Body of pancreas (tissue), 4 donors: ENCODE results near the gene BCL11B. TPM values are rescaled to one million over a fixed set of nuclear protein-coding genes. Genes with fewer than 3 reads are reported as not detected.

Experiments
- ATAC-seq: fragments of 150-250 bp; one replicate; pipeline ENCODE4 v1.9.1; 2016
- DNase-seq, 4 donors: peaks; one replicate each; pipeline ENCODE4 v3.0.0-alpha.2; 2019
- H3K27ac ChIP-seq, 4 donors: fragments of 200-600 bp; sonication (generic); 1 replicate in 3 of 4; 2 replicates in 1 of 4; pipeline versions ENCODE4 v1.5.1 to v1.6.1; 2016 to 2019; ENCODE audit warnings: mild to moderate bottlenecking in 1 of 4, mixed read lengths in 1 of 4, moderate library complexity in 1 of 4
- H3K27me3 ChIP-seq, 2 donors: fragments of 200-600 bp; sonication (generic); one replicate each; pipeline ENCODE4 v1.6.0; 2016; ENCODE audit warnings: mild to moderate bottlenecking in 1 of 2
- H3K36me3 ChIP-seq, 2 donors: fragments of 200-600 bp; sonication (generic); replicated peaks in 1 of 2; 2 replicates each; pipeline ENCODE4 v1.5.1; 2016; ENCODE audit warnings: low read depth in 2 of 2; ENCODE audit not compliant: insufficient read depth in 1 of 2
- H3K4me1 ChIP-seq: fragments of 200-600 bp; sonication (generic); one replicate; pipeline ENCODE4 v1.6.0; 2016
- H3K4me3 ChIP-seq, 2 donors: fragments of 200-600 bp; sonication (generic); 1 replicate in 1 of 2; 2 replicates in 1 of 2; pipeline ENCODE4 v1.5.1; 2016 to 2019
- H3K9me3 ChIP-seq, 3 donors: fragments of 200-600 bp; sonication (generic); 1 replicate in 2 of 3; 2 replicates in 1 of 3; pipeline ENCODE4 v1.5.1; 2016
- POLR2A ChIP-seq, 3 donors: fragments of 450-650 bp; IDR thresholded peaks; one replicate each; pipeline ENCODE4 v1.6.1; 2016; ENCODE audit warnings: antibody characterized with exemption in 3 of 3, mild to moderate bottlenecking in 2 of 3
- WGBS, 2 donors: methylation state at CpG; one replicate each; pipeline ENCODE4 v1.1.5; 2017; 5-methylcytosine and 5-hydroxymethylcytosine counted together
- intact Hi-C: fragments of 100-400 bp; cut with DNase I; formaldehyde crosslinking; loops from one replicate; pipeline ENCODE4 v1.15.1; 2023
- total RNA-seq, 2 donors: library from RNA; depleted of rRNA; stranded (reverse); fragments of >200 nt; gene quantifications; one replicate each; pipeline ENCODE4 v1.1.0, GENCODE V29; 2016
- TF ChIP-seq, protein P1 (sequence below), 7 experiments: fragments of 450-650 bp in 4 of 7; fragments of 200-600 bp in 3 of 7; sonication (generic) in 3 of 7; IDR thresholded peaks; one replicate each; pipeline ENCODE4 v1.5.1; 2016 to 2019; ENCODE audit warnings: antibody characterized with exemption in 7 of 7

BCL11B gene
- total RNA-seq, 2 donors from 2014 or later, result 0.78 TPM; not detected in 1

DNA sequence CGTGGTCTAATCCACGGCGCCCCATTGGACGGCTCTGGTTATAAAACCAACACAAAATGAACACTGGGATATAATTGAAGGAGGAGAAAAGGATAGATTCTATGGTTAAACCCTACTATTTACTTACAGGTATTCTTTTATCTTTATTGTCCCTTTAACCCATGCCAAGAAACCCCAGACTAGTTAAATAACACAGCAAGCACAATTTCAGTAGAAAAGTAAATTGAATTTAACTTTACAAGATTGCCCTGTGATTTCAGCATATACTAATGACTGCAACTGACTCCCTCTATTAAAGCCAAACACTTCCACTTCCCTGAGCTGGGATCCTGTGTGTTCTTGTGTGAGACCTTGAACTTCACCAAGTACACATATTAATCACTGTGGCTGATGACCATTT is 45.3 kb downstream of the BCL11B start:
- H3K27me3 ChIP-seq, result no peaks in the 10 kb centered on the region
- no peak for TF ChIP-seq POLR2A (IDR thresholded peaks at IDR 0.05)
- TF ChIP-seq, protein P1, sequence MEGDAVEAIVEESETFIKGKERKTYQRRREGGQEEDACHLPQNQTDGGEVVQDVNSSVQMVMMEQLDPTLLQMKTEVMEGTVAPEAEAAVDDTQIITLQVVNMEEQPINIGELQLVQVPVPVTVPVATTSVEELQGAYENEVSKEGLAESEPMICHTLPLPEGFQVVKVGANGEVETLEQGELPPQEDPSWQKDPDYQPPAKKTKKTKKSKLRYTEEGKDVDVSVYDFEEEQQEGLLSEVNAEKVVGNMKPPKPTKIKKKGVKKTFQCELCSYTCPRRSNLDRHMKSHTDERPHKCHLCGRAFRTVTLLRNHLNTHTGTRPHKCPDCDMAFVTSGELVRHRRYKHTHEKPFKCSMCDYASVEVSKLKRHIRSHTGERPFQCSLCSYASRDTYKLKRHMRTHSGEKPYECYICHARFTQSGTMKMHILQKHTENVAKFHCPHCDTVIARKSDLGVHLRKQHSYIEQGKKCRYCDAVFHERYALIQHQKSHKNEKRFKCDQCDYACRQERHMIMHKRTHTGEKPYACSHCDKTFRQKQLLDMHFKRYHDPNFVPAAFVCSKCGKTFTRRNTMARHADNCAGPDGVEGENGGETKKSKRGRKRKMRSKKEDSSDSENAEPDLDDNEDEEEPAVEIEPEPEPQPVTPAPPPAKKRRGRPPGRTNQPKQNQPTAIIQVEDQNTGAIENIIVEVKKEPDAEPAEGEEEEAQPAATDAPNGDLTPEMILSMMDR (IDR thresholded peaks at IDR 0.05), result no peak

DNA sequence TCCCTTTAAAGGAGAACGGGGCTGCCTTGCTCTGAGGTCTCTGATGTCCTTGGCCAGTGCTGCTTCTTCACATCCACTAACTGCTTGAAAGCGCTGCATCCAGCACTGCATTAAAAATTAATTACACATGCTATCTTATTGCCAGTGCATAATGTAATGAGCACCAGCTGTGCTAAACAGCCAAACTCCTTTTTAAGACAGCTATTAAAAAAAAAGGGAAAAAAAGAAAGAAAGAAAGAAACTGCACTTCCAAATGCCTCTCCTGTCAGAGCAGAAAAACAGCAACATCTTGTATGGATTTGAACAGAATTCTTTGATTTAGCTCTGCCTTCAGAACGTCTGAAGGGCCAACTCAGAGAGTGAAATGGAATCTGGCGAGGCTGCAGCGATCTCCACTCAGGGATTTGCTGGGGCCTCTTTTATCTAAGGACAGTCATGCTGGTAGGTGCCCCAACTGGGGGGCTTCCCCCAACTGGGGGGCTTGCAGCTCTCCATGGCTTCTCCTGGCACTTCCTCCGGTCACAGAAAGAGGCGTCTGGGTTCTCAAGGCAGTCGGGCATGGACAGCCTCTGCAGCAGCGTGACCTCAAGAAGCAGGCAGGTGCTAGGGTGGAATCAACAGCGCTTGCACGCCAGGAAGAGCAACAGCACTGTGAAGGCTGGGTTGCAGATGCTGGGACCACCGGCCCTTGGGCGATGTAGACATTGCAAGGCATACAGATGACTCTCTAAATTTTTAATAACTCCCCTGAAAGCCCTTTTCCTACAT is 46.4 kb downstream of the BCL11B start:
- no peak overlapping the region for H3K4me3 ChIP-seq
- H3K27me3 ChIP-seq, result no peaks in the 10 kb centered on the region
- no peak overlapping the region for H3K27ac ChIP-seq
- 85 to 86% methylated on average over 9 to 13 of the region's 13 CpGs for WGBS, 2 donors
- H3K4me1 ChIP-seq, result peaks cover 13% of the 10 kb centered on the region
- intact Hi-C loops, result no loop called here
- no peak for ATAC-seq
- DNase-seq, result no peak
- TF ChIP-seq POLR2A (IDR thresholded peaks at IDR 0.05), result no peak
- TF ChIP-seq, protein P1 (IDR thresholded peaks at IDR 0.05), result no peak
- H3K9me3 ChIP-seq, result no peaks in the 10 kb centered on the region
- H3K36me3 ChIP-seq, result no peaks in the 10 kb centered on the region

More for the DNA sequence above, 45.3 kb downstream of the BCL11B start:
- Histone ChIP-seq H3K4me1 (peaks cover 13% of the 10 kb centered on the region), H3K4me3 (no peak overlapping the region), H3K36me3 (no peaks in the 10 kb centered on the region), H3K27ac (no peak overlapping the region), H3K9me3 (no peaks in the 10 kb centered on the region)
- ATAC-seq, result no peak
- DNase-seq, result no peak
- WGBS, 2 donors, result 74 to 76% methylated on average over 4 of the region's 4 CpGs
- intact Hi-C loops, result no loop called here

DNA sequence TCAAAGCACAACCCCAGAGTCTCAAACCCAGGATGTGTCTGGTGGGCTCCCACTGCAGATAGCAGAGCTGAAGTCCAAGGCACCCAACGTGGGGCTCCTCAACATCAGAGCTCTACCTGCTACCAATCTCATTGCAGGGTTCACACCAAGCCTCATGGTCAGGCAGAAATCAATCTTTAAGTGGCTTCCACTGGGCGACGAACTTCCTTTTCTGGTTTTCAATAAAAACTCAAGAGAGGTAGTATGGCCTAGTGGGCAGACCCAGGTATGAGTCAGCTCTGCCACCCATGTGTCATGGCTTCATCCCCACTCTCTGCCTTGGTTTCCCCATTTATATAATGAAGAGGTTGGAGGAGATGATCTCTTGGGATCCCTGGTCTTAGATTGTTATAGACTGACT is 47.0 kb downstream of the BCL11B start:
- no peaks in the 10 kb centered on the region for H3K9me3 ChIP-seq
- H3K4me1 ChIP-seq, result peaks cover 13% of the 10 kb centered on the region
- DNase-seq (no peak), ATAC-seq (no peak)
- 75 to 84% methylated on average over 3 of the region's 3 CpGs for WGBS, 2 donors
- H3K4me3 ChIP-seq, result no peak overlapping the region
- no peaks in the 10 kb centered on the region for H3K36me3 ChIP-seq
- no peak overlapping the region for H3K27ac ChIP-seq
- intact Hi-C loops, result no loop called here
- TF ChIP-seq POLR2A (IDR thresholded peaks at IDR 0.05), result no peak
- TF ChIP-seq, protein P1 (IDR thresholded peaks at IDR 0.05), result no peak
- H3K27me3 ChIP-seq, result no peaks in the 10 kb centered on the region

DNA sequence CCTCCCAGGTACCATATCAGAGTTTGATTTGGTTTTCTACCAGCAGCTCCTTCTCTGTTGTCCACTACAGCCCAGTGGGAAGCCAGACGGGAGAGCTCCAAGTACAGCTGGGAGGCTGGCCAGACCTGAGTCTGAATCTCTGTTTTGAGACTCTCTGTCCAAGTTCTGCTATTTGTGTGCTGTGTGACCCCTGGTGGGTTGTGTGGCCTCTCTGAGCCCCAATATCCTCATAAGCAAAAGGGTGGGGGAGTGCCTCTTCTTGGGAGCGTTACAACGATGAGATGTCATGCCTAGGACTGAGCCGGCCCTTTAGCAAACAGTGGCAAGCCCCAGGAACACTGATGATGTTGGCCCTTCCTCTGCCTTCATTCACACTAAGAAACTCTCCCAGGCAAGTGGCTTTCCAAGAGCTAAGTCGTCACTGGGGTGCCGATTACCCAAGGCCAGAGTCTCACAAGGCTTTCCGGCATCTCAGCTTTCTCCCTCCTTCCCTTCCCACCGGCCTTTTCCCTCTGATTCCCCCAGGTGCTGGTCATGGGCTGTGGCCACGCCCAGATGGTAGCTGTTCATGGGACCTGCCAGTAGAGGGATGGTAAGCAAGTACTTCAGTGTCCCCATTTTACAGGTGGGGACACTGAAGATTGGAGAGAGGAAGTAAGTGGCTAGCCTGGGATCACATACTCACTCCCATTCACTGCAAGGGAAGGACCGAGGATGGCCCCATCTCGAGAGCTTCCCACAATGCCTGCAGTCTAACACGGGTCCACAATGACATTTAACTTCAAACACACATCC is 47.7 kb downstream of the BCL11B start:
- Histone ChIP-seq H3K4me1 (peaks cover 13% of the 10 kb centered on the region), H3K4me3 (no peak overlapping the region), H3K27ac (no peak overlapping the region), H3K36me3 (no peaks in the 10 kb centered on the region), H3K27me3 (no peaks in the 10 kb centered on the region), H3K9me3 (no peaks in the 10 kb centered on the region)
- no peak for DNase-seq
- 62 to 81% methylated on average over 8 to 12 of the region's 12 CpGs for WGBS, 2 donors
- TF ChIP-seq, protein P1 (IDR thresholded peaks at IDR 0.05), result no peak
- TF ChIP-seq POLR2A (IDR thresholded peaks at IDR 0.05), result no peak
- ATAC-seq, result no peak
- intact Hi-C loops, result no loop called here
